ENCODE data around the gene ZIC1. TPM values are rescaled to one million over a fixed set of nuclear protein-coding genes. Genes with fewer than 3 reads are reported as not detected.

ZIC1 gene
- total RNA-seq, 1 experiment from 2014 or later: not detected

DNA sequence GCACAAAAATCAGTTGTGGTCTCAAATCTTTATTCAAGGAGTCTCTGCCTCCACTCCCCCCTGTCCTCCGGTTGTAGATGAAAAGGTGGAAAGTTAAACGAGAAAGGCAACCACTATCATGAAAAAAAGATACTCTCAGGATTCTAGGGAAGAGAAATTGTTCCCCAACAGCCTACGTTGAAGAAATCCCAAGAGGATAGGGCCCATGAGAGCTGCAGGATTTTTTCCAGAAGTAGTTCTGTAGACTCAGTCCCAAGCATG, 14.3 kb downstream of the ZIC1 start:
- intact Hi-C loops (cut with micrococcal nuclease): no loop called here
- ChIA-PET POLR2A (no interaction called here), CTCF (no interaction called here), RAD21 (ENCODE audit: low non-redundant PET in 1 of 2, low total read pairs in 2 of 2, uncharacterized antibody in 2 of 2, unreplicated experiment in 2 of 2) (no interaction called here)
- TF ChIP-seq CBX3 (IDR thresholded peaks at IDR 0.05; ENCODE audit: low read depth) (no peak), ZBTB33 (IDR thresholded peaks at IDR 0.05; ENCODE audit: extremely low read depth, insufficient replicate concordance, low read length) (no peak), SRF (IDR thresholded peaks at IDR 0.05; ENCODE audit: low read depth) (no peak), EZH2phosphoT487 (IDR thresholded peaks at IDR 0.05; ENCODE audit: borderline replicate concordance) (no peak)
- TF ChIP-seq, protein P1, sequence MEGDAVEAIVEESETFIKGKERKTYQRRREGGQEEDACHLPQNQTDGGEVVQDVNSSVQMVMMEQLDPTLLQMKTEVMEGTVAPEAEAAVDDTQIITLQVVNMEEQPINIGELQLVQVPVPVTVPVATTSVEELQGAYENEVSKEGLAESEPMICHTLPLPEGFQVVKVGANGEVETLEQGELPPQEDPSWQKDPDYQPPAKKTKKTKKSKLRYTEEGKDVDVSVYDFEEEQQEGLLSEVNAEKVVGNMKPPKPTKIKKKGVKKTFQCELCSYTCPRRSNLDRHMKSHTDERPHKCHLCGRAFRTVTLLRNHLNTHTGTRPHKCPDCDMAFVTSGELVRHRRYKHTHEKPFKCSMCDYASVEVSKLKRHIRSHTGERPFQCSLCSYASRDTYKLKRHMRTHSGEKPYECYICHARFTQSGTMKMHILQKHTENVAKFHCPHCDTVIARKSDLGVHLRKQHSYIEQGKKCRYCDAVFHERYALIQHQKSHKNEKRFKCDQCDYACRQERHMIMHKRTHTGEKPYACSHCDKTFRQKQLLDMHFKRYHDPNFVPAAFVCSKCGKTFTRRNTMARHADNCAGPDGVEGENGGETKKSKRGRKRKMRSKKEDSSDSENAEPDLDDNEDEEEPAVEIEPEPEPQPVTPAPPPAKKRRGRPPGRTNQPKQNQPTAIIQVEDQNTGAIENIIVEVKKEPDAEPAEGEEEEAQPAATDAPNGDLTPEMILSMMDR (IDR thresholded peaks at IDR 0.05 in 2 of 3, conservative IDR thresholded peaks at IDR 0.05 in 1 of 3; ENCODE audit: borderline replicate concordance in 1 of 3, insufficient read depth in 1 of 3, low read depth in 2 of 3, low read length in 2 of 3): no peak
- TF ChIP-seq, protein P2, sequence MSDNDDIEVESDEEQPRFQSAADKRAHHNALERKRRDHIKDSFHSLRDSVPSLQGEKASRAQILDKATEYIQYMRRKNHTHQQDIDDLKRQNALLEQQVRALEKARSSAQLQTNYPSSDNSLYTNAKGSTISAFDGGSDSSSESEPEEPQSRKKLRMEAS (IDR thresholded peaks at IDR 0.05): no peak
- TF ChIP-seq, protein P3, sequence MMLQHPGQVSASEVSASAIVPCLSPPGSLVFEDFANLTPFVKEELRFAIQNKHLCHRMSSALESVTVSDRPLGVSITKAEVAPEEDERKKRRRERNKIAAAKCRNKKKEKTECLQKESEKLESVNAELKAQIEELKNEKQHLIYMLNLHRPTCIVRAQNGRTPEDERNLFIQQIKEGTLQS (IDR thresholded peaks at IDR 0.05): no peak
- Histone ChIP-seq H3K4me3 (replicated peaks in 1 of 2; ENCODE audit: low read depth in 1 of 2, low read length in 2 of 2) (no peak overlapping the region), H4K20me1 (ENCODE audit: insufficient read depth) (no peaks in the 10 kb centered on the region), H3K9me3 (ENCODE audit: control insufficient read depth in 1 of 2, insufficient read depth in 1 of 2, low read depth in 1 of 2, low read length in 2 of 2) (no peaks in the 10 kb centered on the region), H2AFZ (ENCODE audit: low read depth, low read length, poor library complexity, severe bottlenecking) (no peak overlapping the region), H3K9me2 (ENCODE audit: insufficient read depth) (no peaks in the 10 kb centered on the region), H3K4me1 (ENCODE audit: control insufficient read depth in 1 of 2, insufficient read depth in 2 of 2, low read length in 2 of 2) (no peaks in the 10 kb centered on the region), H3K4me2 (ENCODE audit: low read length) (no peak overlapping the region), H3K27me3 (ENCODE audit: insufficient read depth, low read length) (no peaks in the 10 kb centered on the region), H3K9ac (ENCODE audit: low read length) (no peak overlapping the region), H3K27ac (ENCODE audit: low read depth, low read length) (no peak overlapping the region), H3K36me3 (ENCODE audit: control insufficient read depth in 1 of 2, insufficient read depth in 2 of 2, low read length in 2 of 2) (no peaks in the 10 kb centered on the region), H3K79me2 (ENCODE audit: insufficient read depth, low read length) (no peaks in the 10 kb centered on the region)
- no peak for ATAC-seq
- no peak for DNase-seq (ENCODE audit: low read depth, low spot score)
- no TSS peak for BruUV-seq (replicated peaks)

Measured in HCT116 (cell line).